ENCODE results near the gene KDM4C. TPM values are rescaled to one million over a fixed set of nuclear protein-coding genes. Genes with fewer than 3 reads are reported as not detected.

Gene KDM4C
- total and polyA plus RNA-seq, 2 of the 13 experiments (the other 11 are each of a cell fraction or from before 2014, with no cell fraction given), result 19.4 to 23.6 TPM

- TF ChIP-seq ZBTB4 (CRISPR knock-in tag; IDR thresholded peaks at IDR 0.05; ENCODE audit: borderline replicate concordance) (0 out of 2 replicates have a peak, but pooled peaks have one; percentile 45), ZNF574 (CRISPR knock-in tag; IDR thresholded peaks at IDR 0.05) (0 out of 2 replicates have a peak, but pooled peaks have one; percentile 33), ZNF121 (CRISPR knock-in tag; IDR thresholded peaks at IDR 0.05) (peak; percentile 91), POLR2A (IDR thresholded peaks at IDR 0.05; ENCODE audit: insufficient read depth in 1 of 2, low read depth in 2 of 2, low read length in 2 of 2) (no peak), ZNF550 (CRISPR knock-in tag; IDR thresholded peaks at IDR 0.05; ENCODE audit: borderline replicate concordance) (no peak), ATF3 (CRISPR knock-in tag; IDR thresholded peaks at IDR 0.05) (no peak), FOSL1 (CRISPR knock-in tag; IDR thresholded peaks at IDR 0.05; ENCODE audit: borderline replicate concordance) (no peak), FOXP4 (CRISPR knock-in tag; IDR thresholded peaks at IDR 0.05) (0 out of 2 replicates have a peak, but pooled peaks have one; percentile 16), BCL6 (CRISPR knock-in tag; IDR thresholded peaks at IDR 0.05) (0 out of 2 replicates have a peak, but pooled peaks have one; percentile 50), PRDM10 (CRISPR knock-in tag; IDR thresholded peaks at IDR 0.05; ENCODE audit: low read depth) (no peak), ZNF777 (CRISPR knock-in tag; IDR thresholded peaks at IDR 0.05) (no peak), ZNF33A (CRISPR knock-in tag; IDR thresholded peaks at IDR 0.05; ENCODE audit: borderline replicate concordance) (no peak), ZNF556 (CRISPR knock-in tag; IDR thresholded peaks at IDR 0.05; ENCODE audit: borderline replicate concordance) (0 out of 2 replicates have a peak, but pooled peaks have one; percentile 40), MATR3 (CRISPR knock-in tag; IDR thresholded peaks at IDR 0.05) (no peak), PHF20 (CRISPR knock-in tag; IDR thresholded peaks at IDR 0.05) (no peak), ZNF3 (CRISPR knock-in tag; IDR thresholded peaks at IDR 0.05) (peak; percentile 55; the same call in 1 of the 2 replicates), GTF3A (CRISPR knock-in tag; conservative IDR thresholded peaks at IDR 0.05) (no peak)
Measured at GRCh38 chr9:6845128-6845826, 87.5 kb downstream of the KDM4C start (continued).
